B cell (primary cell): ENCODE results near the gene ZNF330.

Source experiments
- EZH2 ChIP-seq: IDR thresholded peaks from 2 replicates; pipeline ENCODE4 v1.6.1; 2012; ENCODE audit warnings: borderline replicate concordance, low read depth, mild to moderate bottlenecking, moderate library complexity, low read length; ENCODE audit not compliant: insufficient read depth, poor library complexity, severe bottlenecking
- TF ChIP-seq, protein P1 (sequence below): fragments of 200-600 bp; IDR thresholded peaks from one replicate; pipeline ENCODE4 v1.8.0; 2022; ENCODE audit warnings: antibody characterized with exemption, mild to moderate bottlenecking

DNA sequence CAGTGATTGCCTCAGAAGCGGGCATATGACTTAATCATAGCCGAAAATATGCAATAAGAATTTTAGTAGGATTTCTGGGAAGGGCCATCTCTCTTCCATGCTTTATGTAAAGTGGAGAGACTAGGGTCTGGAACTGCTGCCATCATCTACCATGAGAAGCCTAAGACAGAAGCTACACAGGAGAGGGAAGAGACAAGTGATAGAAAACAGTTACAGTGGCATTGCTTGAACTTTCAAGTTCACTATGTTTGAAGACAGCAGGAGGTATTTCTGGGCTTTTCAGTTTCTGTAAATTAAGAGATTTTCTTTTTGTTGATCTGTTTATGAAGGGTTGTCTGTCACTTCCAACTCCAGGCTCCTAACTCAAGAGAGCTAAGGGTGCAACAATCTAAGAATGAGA is 62.5 kb downstream of the ZNF330 start:
- TF ChIP-seq, protein P1, sequence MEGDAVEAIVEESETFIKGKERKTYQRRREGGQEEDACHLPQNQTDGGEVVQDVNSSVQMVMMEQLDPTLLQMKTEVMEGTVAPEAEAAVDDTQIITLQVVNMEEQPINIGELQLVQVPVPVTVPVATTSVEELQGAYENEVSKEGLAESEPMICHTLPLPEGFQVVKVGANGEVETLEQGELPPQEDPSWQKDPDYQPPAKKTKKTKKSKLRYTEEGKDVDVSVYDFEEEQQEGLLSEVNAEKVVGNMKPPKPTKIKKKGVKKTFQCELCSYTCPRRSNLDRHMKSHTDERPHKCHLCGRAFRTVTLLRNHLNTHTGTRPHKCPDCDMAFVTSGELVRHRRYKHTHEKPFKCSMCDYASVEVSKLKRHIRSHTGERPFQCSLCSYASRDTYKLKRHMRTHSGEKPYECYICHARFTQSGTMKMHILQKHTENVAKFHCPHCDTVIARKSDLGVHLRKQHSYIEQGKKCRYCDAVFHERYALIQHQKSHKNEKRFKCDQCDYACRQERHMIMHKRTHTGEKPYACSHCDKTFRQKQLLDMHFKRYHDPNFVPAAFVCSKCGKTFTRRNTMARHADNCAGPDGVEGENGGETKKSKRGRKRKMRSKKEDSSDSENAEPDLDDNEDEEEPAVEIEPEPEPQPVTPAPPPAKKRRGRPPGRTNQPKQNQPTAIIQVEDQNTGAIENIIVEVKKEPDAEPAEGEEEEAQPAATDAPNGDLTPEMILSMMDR: no peak
- TF ChIP-seq EZH2: no peak
